ENCODE measurements around the gene ACE. TPM values are rescaled to one million over a fixed set of nuclear protein-coding genes. Genes with fewer than 3 reads are reported as not detected.

The ACE gene
- total RNA-seq, 1 experiment from 2014 or later: 5.4 TPM

DNA sequence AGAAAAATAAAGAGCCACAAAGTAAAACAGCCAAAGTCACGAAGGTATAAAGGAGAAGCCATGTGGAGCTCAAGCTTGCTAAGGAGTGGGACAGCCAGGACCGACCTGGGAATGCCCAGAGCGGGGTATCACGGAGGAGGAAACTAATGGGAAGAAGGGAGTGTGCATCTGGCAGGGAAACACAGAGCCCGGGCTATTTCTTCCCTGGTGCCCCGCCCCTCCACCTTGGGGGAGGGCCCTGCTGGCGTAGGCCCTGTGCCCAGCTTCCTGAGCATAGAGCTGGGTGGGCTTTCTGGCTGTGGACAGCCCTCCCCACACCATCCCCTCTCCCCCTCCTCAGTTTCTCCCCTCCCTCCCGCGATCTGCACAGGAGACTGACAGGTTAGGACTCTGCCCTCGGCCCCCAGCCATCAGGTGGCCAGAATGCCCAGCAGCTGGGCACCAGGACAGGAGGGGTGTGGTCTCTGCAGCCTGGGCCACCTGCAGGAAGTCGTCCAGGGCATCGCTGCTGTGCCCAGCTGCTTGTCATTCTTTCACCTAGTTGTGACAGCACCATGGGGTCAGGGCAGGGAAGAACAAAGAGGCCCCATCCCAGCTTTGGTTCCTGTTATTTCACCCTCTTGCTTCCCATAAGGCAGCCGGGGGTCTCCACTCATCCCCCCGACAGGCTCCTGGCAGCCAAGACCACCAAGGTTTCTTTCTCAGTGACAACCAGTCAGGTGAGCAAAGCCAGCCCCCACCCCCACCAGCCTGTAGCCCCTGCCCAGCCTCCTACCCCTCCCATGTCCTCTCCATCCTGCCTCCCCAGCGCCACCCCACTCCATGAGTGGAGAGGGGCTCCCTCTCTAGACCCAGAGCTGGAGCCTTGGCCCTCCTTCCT, 66.3 kb downstream of the ACE start:
- H3T11ph ChIP-seq (ENCODE audit: low read length): no peak overlapping the region
- Mint-ChIP-seq H3K4me3 (no peak overlapping the region), H3K4me1 (peaks cover 8 to 19% of the 10 kb centered on the region in 2 experiments), H3K36me3 (ENCODE audit: insufficient read depth in 1 of 3, low read depth in 3 of 3) (no peaks in the 10 kb centered on the region), H3K27me3 (ENCODE audit: low read depth) (peaks cover 11% of the 10 kb centered on the region), H3K9me3 (no peaks in the 10 kb centered on the region; a peak in 1 of 5 replicates), H3K27ac (no peak overlapping the region)
- no peak overlapping the region for H2BK12ac ChIP-seq (ENCODE audit: insufficient read length, low read depth, low read length)
- H3K18ac ChIP-seq (ENCODE audit: insufficient read length, low read depth, low read length): no peak overlapping the region
- no peak overlapping the region for H2BK120ac ChIP-seq (ENCODE audit: low read depth, low read length, poor library complexity, severe bottlenecking)
- no peak overlapping the region for H3K4ac ChIP-seq (ENCODE audit: low read depth, low read length)
- no peaks in the 10 kb centered on the region; the same call in 1 of the 2 replicates for H3K27me3 ChIP-seq (ENCODE audit: insufficient read depth, low read length)
- no peaks in the 10 kb centered on the region for H3K79me1 ChIP-seq (ENCODE audit: insufficient read depth, low read depth, low read length, poor library complexity, severe bottlenecking)
- H4K91ac ChIP-seq (ENCODE audit: insufficient read length, low read depth, low read length): no peak overlapping the region
- H3K23me2 ChIP-seq (ENCODE audit: insufficient read length, low read depth, low read length, poor library complexity, severe bottlenecking): peaks cover 4% of the 10 kb centered on the region
- no peak overlapping the region for H2AFZ ChIP-seq (ENCODE audit: low read length)
- H2BK5ac ChIP-seq (ENCODE audit: insufficient read length, low read length): no peak overlapping the region
- no CpG with 5 or more reads among the region's 15 CpGs for WGBS (ENCODE audit: extremely low coverage, insufficient read length, low lambda C conversion rate)
- no peak overlapping the region for H3K9ac ChIP-seq (ENCODE audit: extremely low read depth, insufficient read length, low read length)
- no peak overlapping the region for H3K56ac ChIP-seq (ENCODE audit: insufficient read length, low read depth, low read length)
- no peak overlapping the region for H4K5ac ChIP-seq (ENCODE audit: insufficient read length, low read depth, low read length)
- no peaks in the 10 kb centered on the region; the same call in 1 of the 2 replicates for H3K4me1 ChIP-seq (ENCODE audit: insufficient read depth, low read length)
- H3K27ac ChIP-seq (ENCODE audit: insufficient read length, low read depth, low read length): no peak overlapping the region
- no peaks in the 10 kb centered on the region for H3K79me2 ChIP-seq (ENCODE audit: insufficient read depth, low read length)
- TF ChIP-seq, protein P1, sequence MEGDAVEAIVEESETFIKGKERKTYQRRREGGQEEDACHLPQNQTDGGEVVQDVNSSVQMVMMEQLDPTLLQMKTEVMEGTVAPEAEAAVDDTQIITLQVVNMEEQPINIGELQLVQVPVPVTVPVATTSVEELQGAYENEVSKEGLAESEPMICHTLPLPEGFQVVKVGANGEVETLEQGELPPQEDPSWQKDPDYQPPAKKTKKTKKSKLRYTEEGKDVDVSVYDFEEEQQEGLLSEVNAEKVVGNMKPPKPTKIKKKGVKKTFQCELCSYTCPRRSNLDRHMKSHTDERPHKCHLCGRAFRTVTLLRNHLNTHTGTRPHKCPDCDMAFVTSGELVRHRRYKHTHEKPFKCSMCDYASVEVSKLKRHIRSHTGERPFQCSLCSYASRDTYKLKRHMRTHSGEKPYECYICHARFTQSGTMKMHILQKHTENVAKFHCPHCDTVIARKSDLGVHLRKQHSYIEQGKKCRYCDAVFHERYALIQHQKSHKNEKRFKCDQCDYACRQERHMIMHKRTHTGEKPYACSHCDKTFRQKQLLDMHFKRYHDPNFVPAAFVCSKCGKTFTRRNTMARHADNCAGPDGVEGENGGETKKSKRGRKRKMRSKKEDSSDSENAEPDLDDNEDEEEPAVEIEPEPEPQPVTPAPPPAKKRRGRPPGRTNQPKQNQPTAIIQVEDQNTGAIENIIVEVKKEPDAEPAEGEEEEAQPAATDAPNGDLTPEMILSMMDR (conservative IDR thresholded peaks at IDR 0.05): no peak
- H4K8ac ChIP-seq (replicated peaks; ENCODE audit: insufficient read length, low read depth, low read length): no peak overlapping the region
- no peak overlapping the region for H2AK5ac ChIP-seq (ENCODE audit: insufficient read length, low read length)
- no peak overlapping the region for H3K4me2 ChIP-seq (ENCODE audit: insufficient read depth, insufficient read length, low read length)
- no peak overlapping the region for H2BK15ac ChIP-seq (ENCODE audit: low read depth, low read length)
- H3K14ac ChIP-seq (ENCODE audit: insufficient read depth, low read length): no peak overlapping the region
- no peak for DNase-seq
- no peak overlapping the region for H3K23ac ChIP-seq (ENCODE audit: insufficient read length, low read depth, low read length)
- no peaks in the 10 kb centered on the region for H4K20me1 ChIP-seq (ENCODE audit: control insufficient read depth, insufficient read depth, insufficient read length)
- H2BK20ac ChIP-seq (ENCODE audit: low read depth, low read length, poor library complexity, severe bottlenecking): no peak overlapping the region
- H3K9me3 ChIP-seq (ENCODE audit: control insufficient read depth, low read depth, low read length): no peaks in the 10 kb centered on the region

All from H9 (cell line).